Neural cell (in vitro differentiated cells): ENCODE results near the gene ARHGEF19. TPM values are rescaled to one million over a fixed set of nuclear protein-coding genes. Genes with fewer than 3 reads are reported as not detected.

Experiments used
- H2AFZ ChIP-seq: fragments of 200-600, 300-800 bp; sonication (generic), shearing (Covaris generic); 2 replicates; pipeline ENCODE4 v1.6.0; 2014; ENCODE audit warnings: low read depth, mild to moderate bottlenecking, antibody characterized with exemption, low read length, moderate library complexity
- H3F3A ChIP-seq: fragments of 200-600 bp; shearing (Covaris generic); 2 replicates; pipeline ENCODE4 v1.6.1; 2016; ENCODE audit warnings: mild to moderate bottlenecking, moderate library complexity, mixed read lengths, antibody characterized with exemption, low read length; ENCODE audit not compliant: insufficient read depth, poor library complexity, severe bottlenecking
- H3K27ac ChIP-seq: fragments of 200-600, 300-800 bp; sonication (generic), shearing (Covaris generic); 2 replicates; pipeline ENCODE4 v1.5.1; 2014; ENCODE audit warnings: mild to moderate bottlenecking, low read length, moderate library complexity
- H3K27me3 ChIP-seq: fragments of 300-800, 200-600 bp; sonication (generic), shearing (Covaris generic); 2 replicates; pipeline ENCODE4 v1.6.0; 2014; ENCODE audit warnings: mild to moderate bottlenecking, low read depth, low read length, moderate library complexity; ENCODE audit not compliant: insufficient read depth
- H3K36me3 ChIP-seq: fragments of 300-800, 200-600 bp; sonication (generic), shearing (Covaris generic); 2 replicates; pipeline ENCODE4 v1.5.1; 2014; ENCODE audit warnings: mild to moderate bottlenecking, antibody characterized with exemption, low read length, moderate library complexity; ENCODE audit not compliant: insufficient read depth
- H3K4me2 ChIP-seq: fragments of 300-800, 200-600 bp; sonication (generic), shearing (Covaris generic); 2 replicates; pipeline ENCODE4 v1.6.0; 2014; ENCODE audit warnings: mild to moderate bottlenecking, low read length
- H3K4me3 ChIP-seq: fragments of 300-800, 200-600 bp; sonication (generic), shearing (Covaris generic); 2 replicates; pipeline ENCODE4 v1.5.1; 2014; ENCODE audit warnings: mild to moderate bottlenecking, low read length, moderate library complexity
- H3K79me2 ChIP-seq: fragments of 200-600 bp; shearing (Covaris generic); replicated peaks from 2 replicates; pipeline ENCODE4 v1.6.0; 2014; ENCODE audit warnings: mild to moderate bottlenecking, low read length, moderate library complexity; ENCODE audit not compliant: insufficient read depth
- H3K9ac ChIP-seq: fragments of 300-800, 200-600 bp; sonication (generic), shearing (Covaris generic); 2 replicates; pipeline ENCODE4 v1.6.1; 2016; ENCODE audit warnings: mild to moderate bottlenecking, low read length, mixed read lengths
- H3K9me2 ChIP-seq: fragments of 200-600 bp; shearing (Covaris generic); 2 replicates; pipeline ENCODE4 v1.6.1; 2016; ENCODE audit warnings: mild to moderate bottlenecking, low read length, mixed read lengths; ENCODE audit not compliant: insufficient read depth
- H3K9me3 ChIP-seq: fragments of 200-600, 300-800 bp; sonication (generic), shearing (Covaris generic); 2 replicates; pipeline ENCODE4 v1.6.1; 2016; ENCODE audit warnings: mild to moderate bottlenecking, mixed run types, low read length, moderate library complexity, mixed read lengths
- H4K20me1 ChIP-seq: fragments of 200-600 bp; shearing (Covaris generic); 2 replicates; pipeline ENCODE4 v1.6.1; 2016; ENCODE audit warnings: mild to moderate bottlenecking, mixed run types; ENCODE audit not compliant: insufficient read depth
- CTCF ChIP-seq: fragments of 450-650 bp; IDR thresholded peaks from 2 replicates; pipeline ENCODE4 v1.5.1; 2014; ENCODE audit warnings: antibody characterized with exemption, mild to moderate bottlenecking, moderate library complexity; ENCODE audit not compliant: poor library complexity, severe bottlenecking
- EP300 ChIP-seq: fragments of 450-650 bp; conservative IDR thresholded peaks from 2 replicates; pipeline ENCODE4 v1.6.1; 2014; ENCODE audit warnings: antibody characterized with exemption, mild to moderate bottlenecking, moderate library complexity; ENCODE audit not compliant: poor library complexity, severe bottlenecking
- EZH2 ChIP-seq: fragments of 200-600, 300-800 bp; shearing (Covaris generic), sonication (generic); IDR thresholded peaks from 2 replicates; pipeline ENCODE4 v1.6.1; 2014; ENCODE audit warnings: antibody characterized with exemption, low read length, borderline replicate concordance, mild to moderate bottlenecking; ENCODE audit not compliant: insufficient read depth, poor library complexity, severe bottlenecking
- MXI1 ChIP-seq: fragments of 450-650 bp; conservative IDR thresholded peaks from 2 replicates; pipeline ENCODE4 v1.6.1; 2014; ENCODE audit warnings: antibody characterized with exemption, mild to moderate bottlenecking; ENCODE audit not compliant: poor library complexity, severe bottlenecking
- POLR2AphosphoS5 ChIP-seq: IDR thresholded peaks from 2 replicates; pipeline ENCODE4 v1.6.1; 2012
- RAD21 ChIP-seq: fragments of 450-650 bp; conservative IDR thresholded peaks from 2 replicates; pipeline ENCODE4 v1.6.1; 2014; ENCODE audit warnings: antibody characterized with exemption, mild to moderate bottlenecking, moderate library complexity
- REST ChIP-seq: IDR thresholded peaks from 2 replicates; pipeline ENCODE4 v1.6.1; 2012; ENCODE audit warnings: borderline replicate concordance
- SMC3 ChIP-seq: fragments of 450-650 bp; conservative IDR thresholded peaks from 2 replicates; pipeline ENCODE4 v1.6.1; 2014; ENCODE audit warnings: antibody characterized with exemption, mild to moderate bottlenecking, moderate library complexity; ENCODE audit not compliant: poor library complexity
- TAF1 ChIP-seq: IDR thresholded peaks from 2 replicates; pipeline ENCODE4 v1.6.1; 2012; ENCODE audit warnings: low read depth
- polyA plus RNA-seq: library from polyadenylated mRNA; depleted of rRNA; stranded (reverse); fragments of >200 nt; gene quantifications from 2 replicates; pipeline ENCODE4 v1.2.3, GENCODE V29; 2014

The ARHGEF19 gene
- polyA plus RNA-seq, 1 donor from 2014 or later: 0.93 TPM

GRCh38 chr1:16181887-16182719 is 30.3 kb downstream of the ARHGEF19 start:
- H3K36me3 ChIP-seq: no peaks in the 10 kb centered on the region
- TF ChIP-seq CTCF (no peak), EZH2 (no peak), MXI1 (no peak), TAF1 (no peak), SMC3 (no peak), REST (no peak), POLR2AphosphoS5 (no peak), RAD21 (no peak), EP300 (no peak)
- H3K79me2 ChIP-seq: no peaks in the 10 kb centered on the region
- no peak overlapping the region for H2AFZ ChIP-seq
- no peaks in the 10 kb centered on the region for H3K9me3 ChIP-seq
- no peak overlapping the region for H3K27ac ChIP-seq
- H3K4me2 ChIP-seq: no peak overlapping the region
- H3K9ac ChIP-seq: no peak overlapping the region
- H3K9me2 ChIP-seq: no peaks in the 10 kb centered on the region
- no peak overlapping the region for H3K4me3 ChIP-seq
- H3F3A ChIP-seq: no peaks in the 10 kb centered on the region
- no peaks in the 10 kb centered on the region for H4K20me1 ChIP-seq
- no peaks in the 10 kb centered on the region for H3K27me3 ChIP-seq

- Histone ChIP-seq H3K9me3 (no peaks in the 10 kb centered on the region), H3K4me2 (no peak overlapping the region), H3K9me2 (no peaks in the 10 kb centered on the region), H3K4me3 (no peak overlapping the region), H2AFZ (no peak overlapping the region), H3K9ac (no peak overlapping the region), H3K79me2 (no peaks in the 10 kb centered on the region), H3K36me3 (no peaks in the 10 kb centered on the region), H3K27me3 (no peaks in the 10 kb centered on the region), H3F3A (no peaks in the 10 kb centered on the region), H4K20me1 (no peaks in the 10 kb centered on the region), H3K27ac (no peak overlapping the region)
- TF ChIP-seq POLR2AphosphoS5: no peak
- TF ChIP-seq REST: no peak
- no peak for TF ChIP-seq EZH2
- no peak for TF ChIP-seq CTCF
- TF ChIP-seq RAD21: no peak
- no peak for TF ChIP-seq TAF1
- TF ChIP-seq MXI1: no peak
- no peak for TF ChIP-seq EP300
- no peak for TF ChIP-seq SMC3
Observed at GRCh38 chr1:16180291-16180824, 32.1 kb downstream of the ARHGEF19 start.
